Measurements from ENCODE around the gene FTCD.

GRCh38 chr21:46142582-46143473 lies 12.6 kb downstream of the FTCD start:
- TF ChIP-seq CTCF (IDR thresholded peaks at IDR 0.05 in 8 of 11, conservative IDR thresholded peaks at IDR 0.05 in 3 of 11) (no peak), POLR2A (IDR thresholded peaks at IDR 0.05) (no peak)
